RKO (cell line): ENCODE results near the gene NPHP4.

Source experiments
- DNase-seq: peaks from one replicate; pipeline ENCODE4 v3.0.0-alpha.2; 2016; ENCODE audit warnings: low spot score

NPHP4 gene

GRCh38 chr1:5992026-5992813, at the start of gene NPHP4:
Gene NPHP4 (minus strand): TSS chr1:5992425. CDS start chr1:5986289, 6,136 bp downstream.
- peak; percentile 99 for DNase-seq

- no peak for DNase-seq
Measured at GRCh38 chr1:6041432-6042062, 49.3 kb upstream of the NPHP4 start.

GRCh38 chr1:6040861-6041415, 48.7 kb upstream of the NPHP4 start:
- no peak for DNase-seq

GRCh38 chr1:6040444-6040843, 48.2 kb upstream of the NPHP4 start:
- no peak for DNase-seq

- DNase-seq: no peak
Measured at GRCh38 chr1:6039031-6039430, 46.8 kb upstream of the NPHP4 start.

GRCh38 chr1:6038603-6039002, 46.4 kb upstream of the NPHP4 start:
- DNase-seq: no peak

DNA sequence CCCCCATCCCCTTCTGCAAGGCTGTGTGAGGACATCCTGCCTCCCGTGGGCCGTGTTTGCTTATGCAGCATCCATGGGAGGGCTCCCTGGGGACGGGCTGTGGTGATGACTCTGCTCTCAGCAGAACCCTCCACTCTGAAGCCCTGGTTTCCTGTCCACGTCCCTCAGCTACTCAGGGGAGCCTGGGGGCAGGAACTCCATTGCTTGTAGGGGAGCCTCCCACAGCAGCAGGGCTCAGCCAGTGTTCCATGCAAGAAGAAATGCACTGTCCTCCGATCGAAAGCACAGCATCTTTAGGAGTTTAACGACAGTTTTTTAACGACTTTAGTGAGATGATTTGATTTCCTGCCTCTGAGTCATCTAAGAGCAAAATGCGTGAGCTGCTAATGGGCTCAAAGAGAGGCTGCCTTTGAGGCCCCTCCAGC, 45.1 kb upstream of the NPHP4 start:
- DNase-seq: no peak

DNA sequence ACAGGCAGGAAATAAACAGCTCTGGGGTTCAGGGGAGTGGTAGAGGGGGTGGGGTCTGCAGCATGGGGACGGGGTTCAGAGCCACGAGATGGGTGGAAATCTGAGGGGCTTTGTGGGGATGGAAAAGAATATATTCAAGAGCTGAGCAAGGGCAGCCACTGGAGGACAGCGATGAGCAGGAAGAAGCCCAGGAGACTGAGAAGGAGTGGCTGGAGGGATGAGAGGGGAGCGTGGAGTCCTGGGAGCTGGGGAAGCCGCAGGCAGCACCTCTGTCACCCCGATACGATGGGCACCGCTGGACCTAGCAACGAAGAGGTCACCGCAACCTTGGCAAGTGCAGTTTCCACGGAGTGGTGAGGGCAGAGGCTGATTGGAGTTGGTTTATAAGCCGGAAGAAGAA, 43.5 kb upstream of the NPHP4 start:
- no peak for DNase-seq

DNA sequence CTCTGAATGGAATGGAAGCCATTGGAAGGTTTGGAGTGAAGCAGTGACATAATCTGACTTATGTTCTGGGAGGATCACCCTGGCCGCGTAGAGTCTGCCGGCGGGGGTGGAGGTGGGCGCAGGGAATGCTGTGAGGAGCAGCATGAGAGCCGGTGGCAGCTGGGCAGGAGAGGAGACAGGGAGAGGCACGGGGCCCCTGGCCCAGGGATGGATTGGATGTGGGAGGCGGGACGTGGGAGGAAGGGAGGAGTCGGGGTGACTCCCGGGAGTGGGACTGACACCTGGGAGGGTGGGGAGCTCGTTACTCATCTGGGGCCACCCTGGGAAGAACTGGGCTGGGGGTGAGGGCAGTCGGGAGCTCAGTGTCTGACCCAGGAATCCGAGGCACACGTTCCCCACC, 43.1 kb upstream of the NPHP4 start:
- no peak for DNase-seq

- DNase-seq: no peak
Measured at GRCh38 chr1:6034750-6035096, 42.5 kb upstream of the NPHP4 start.

- DNase-seq: no peak
Measured at GRCh38 chr1:6033986-6034749, 41.9 kb upstream of the NPHP4 start.

DNA sequence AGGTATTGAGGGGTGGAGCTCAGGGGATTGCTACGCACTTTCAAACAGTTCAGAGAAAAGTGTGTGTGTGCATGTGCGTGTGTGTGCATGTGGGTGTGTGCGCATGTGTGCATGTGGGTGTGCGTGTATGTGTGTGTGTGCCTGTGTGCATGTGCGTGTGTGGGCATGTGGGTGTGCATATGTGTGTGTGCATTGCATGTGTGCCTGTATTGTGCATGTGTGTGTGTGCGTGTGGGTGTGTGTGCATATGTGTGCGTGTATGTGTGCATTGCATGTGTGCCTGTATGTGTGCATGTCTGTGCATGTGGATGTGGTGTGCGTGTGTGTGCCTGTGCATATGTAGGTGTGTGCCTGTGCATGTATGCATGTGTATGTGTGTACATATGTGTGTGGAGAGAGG, 40.9 kb upstream of the NPHP4 start:
- DNase-seq: no peak

- no peak for DNase-seq
Measured at GRCh38 chr1:6030547-6031261, 38.5 kb upstream of the NPHP4 start.

GRCh38 chr1:6030132-6030531, 37.9 kb upstream of the NPHP4 start:
- no peak for DNase-seq

- no peak for DNase-seq
Measured at GRCh38 chr1:6029351-6029750, 37.1 kb upstream of the NPHP4 start.

DNA sequence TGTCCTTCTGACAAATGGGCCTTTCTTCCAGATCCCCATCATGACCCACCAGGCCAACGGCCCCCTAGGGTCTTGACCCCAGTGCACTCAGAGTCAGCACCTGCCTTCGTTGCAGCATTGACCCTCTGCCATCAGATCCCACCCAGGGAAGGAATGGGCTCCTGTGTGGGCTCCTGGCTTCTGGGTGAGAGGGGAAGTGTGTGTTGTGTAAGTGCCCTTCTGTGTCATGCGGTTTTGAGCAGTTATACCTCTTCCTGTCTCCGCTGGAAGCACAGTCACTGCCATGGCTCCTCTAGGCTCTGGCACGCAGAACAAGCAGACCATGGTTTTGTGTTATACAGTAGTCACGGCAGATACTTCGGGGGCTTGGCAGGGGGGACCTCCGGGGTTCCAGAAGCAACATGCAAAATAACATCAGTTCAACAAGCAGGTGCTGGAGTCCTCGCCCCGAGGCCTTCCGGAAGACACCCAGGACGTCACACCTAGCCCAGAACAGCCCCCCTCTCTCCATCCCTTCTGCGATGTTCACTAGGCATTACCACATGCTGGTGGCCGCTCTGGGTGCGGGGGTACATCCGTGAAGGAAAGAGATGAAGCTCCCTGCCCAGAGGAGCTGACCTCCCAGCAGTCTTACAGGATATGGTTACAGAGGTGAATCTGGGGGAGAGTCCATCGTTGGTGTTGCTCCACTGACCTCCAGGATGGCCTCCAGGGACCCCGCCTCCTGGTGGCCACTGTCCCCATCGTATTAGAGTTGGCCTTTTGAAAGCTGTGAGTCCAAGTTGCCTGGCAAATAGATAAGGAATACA, 36.0 kb upstream of the NPHP4 start:
- no peak for DNase-seq

GRCh38 chr1:6027591-6027990, 35.4 kb upstream of the NPHP4 start:
- no peak for DNase-seq

GRCh38 chr1:6026095-6026809, 34.0 kb upstream of the NPHP4 start:
- peak; percentile 92 for DNase-seq

DNA sequence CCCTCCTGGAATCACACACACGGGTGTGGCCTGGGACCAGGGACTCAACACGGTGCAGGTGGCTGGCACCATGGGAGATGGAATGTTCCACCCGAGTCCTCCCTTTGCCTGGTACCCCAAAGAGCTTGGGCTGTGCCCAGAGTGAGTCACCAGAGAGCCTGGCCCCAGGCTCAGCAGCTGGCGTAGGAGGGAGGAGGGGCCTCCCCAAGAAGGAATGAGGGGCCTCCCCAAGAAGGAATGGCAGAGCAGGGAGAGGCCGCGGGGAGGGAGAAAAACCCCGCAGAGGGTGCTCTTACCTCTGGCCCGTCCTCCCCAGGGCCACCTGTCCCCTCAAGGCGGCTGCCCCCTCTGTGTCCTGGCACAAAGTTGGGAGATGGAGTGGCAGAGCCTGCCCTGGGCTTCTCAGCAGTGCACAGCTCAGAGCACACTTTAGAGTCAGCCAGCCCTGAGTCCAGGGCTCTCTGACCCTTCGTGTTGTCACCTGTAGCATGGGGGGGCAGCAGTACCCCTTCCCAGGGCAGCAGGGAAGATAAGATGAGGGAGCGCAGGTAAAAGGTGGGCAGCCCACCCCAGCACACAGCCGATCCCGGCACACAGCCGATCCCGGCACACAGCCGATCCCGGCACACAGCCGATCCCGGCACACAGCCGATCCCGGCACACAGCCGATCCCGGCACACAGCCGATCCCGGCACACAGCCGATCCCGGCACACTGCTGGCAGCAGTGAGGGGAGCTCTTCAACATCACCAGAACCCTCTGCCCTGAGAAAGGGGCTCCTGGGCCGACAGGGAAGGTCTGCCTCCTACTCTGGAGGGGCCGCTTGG, 33.3 kb upstream of the NPHP4 start:
- DNase-seq: peak; percentile 80

DNA sequence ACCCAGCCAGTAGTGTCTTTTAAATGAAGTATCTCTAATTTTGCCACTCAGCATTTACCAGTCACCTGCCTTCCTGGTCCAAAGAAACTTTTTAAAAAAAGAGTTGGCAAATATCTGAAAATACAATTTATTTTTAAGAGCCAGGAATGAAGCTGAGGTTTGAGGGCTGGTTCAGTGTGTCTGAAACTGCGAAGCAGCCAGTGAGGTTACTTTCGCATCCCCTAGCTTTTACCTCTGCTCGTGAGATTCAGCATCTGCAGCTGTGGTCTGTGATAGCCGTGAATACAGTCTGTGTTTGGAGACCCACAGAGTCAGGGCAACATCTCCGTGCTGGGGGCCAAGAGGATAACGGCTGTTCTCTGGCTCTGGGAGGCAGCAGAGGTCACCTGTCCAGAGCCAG, 32.2 kb upstream of the NPHP4 start:
- DNase-seq: no peak
